T-helper 2 cell treated with Interferon-gamma antibody and Interleukin-4, amounts not matched to agents 100 ng/mL and 5 ng/mL, for 36 hours (primary cell): ENCODE data around the gene SUMO2. TPM values are rescaled to one million over a fixed set of nuclear protein-coding genes. Genes with fewer than 3 reads are reported as not detected.
"Not testable (repeated sequence)": the region's sequence is repeated elsewhere in the genome, so short reads cannot be mapped to it uniquely, and the experiment has no call there.

Experiments
- intact Hi-C: fragments of 100-400 bp; cut with micrococcal nuclease; formaldehyde crosslinking; loops from one replicate; pipeline ENCODE4 v1.15.1; 2023
- total RNA-seq: library from RNA; stranded (reverse); gene quantifications from 2 replicates; pipeline ENCODE4 v1.2.3, GENCODE V29; 2022

SUMO2 gene
- total RNA-seq, 1 donor from 2014 or later = 545 TPM

- intact Hi-C loops = loop anchor here (1.0 to 5.0 kb wide), 4 partner anchors 21 to 137 kb away; partner anchors contain the start of genes ATP5PD, JPT1, KCTD2 and MIF4GD
Measured at GRCh38 chr17:75183999-75184884, 1.5 kb upstream of the SUMO2 start.

DNA sequence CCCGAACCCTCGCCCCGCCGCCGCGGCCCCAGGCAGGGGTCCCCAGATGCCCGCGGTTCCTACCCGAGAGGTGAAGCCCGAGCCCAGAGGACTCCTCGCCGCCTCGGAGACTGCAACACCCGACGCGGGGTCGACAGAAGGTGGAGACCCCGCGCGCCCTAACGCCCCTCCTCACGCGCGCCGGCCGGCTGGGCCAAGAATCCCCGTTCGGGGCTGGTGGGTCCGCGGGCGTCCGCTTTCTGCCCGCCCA, 515 bp downstream of the SUMO2 start:
- intact Hi-C loops = loop anchor here (5.0 kb wide), 2 partner anchors 90 to 135 kb away; partner anchors contain the start of genes ATP5PD, KCTD2 and MIF4GD

GRCh38 chr17:75181608-75182318, 996 bp downstream of the SUMO2 start:
- intact Hi-C loops = loop anchor here (5.0 kb wide), 2 partner anchors 91 to 134 kb away; partner anchors contain the start of genes ATP5PD, KCTD2 and MIF4GD

DNA sequence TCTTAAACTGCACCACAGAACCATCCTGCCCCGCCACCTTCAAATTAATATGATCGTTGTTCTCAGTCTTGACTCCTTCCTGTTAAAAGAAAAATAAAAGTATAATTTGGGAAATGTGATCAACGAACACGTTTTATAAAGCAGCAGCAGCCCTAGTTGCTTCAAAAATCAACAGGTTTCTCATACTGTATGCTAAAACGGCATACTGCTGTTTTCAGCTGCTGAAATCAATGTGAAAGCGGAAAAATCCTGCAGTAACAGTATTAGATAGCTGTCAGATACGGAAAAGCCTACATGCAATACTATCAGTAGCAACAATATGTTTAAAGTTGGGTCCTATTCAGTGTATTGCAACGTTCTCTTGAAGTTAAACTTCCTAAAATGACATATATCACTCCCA, 1.6 kb downstream of the SUMO2 start:
- intact Hi-C loops = loop anchor here (5.0 kb wide), 2 partner anchors 91 to 134 kb away; partner anchors contain the start of genes ATP5PD, KCTD2 and MIF4GD

GRCh38 chr17:75178453-75178852, 4.3 kb downstream of the SUMO2 start:
- intact Hi-C loops = no loop called here

DNA sequence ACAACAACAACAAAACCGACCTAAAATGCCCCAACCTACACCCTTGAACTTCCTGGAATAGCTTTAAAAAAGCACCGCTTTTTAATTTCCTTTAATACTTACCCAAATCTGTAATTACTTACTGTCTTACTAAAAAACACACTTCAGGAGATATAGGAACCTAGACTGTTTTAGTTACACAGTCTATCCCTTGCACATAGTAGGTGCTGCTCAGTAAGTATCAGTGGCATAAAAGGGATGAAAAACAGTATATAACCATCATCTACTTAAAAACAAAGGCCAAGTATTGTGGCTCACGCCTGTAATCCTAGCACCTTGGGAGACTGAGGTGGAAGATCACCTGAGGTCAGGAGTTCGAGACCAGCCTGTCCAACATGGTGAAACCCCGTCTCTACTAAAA, 6.1 kb downstream of the SUMO2 start:
- intact Hi-C loops = no loop called here

- intact Hi-C loops = no loop called here
Measured at GRCh38 chr17:75174996-75175395, 7.8 kb downstream of the SUMO2 start.

- intact Hi-C loops = no loop called here
Measured at GRCh38 chr17:75173526-75173925, 9.2 kb downstream of the SUMO2 start.

- intact Hi-C loops = no loop called here
Measured at GRCh38 chr17:75168998-75169397, 13.8 kb downstream of the SUMO2 start.

DNA sequence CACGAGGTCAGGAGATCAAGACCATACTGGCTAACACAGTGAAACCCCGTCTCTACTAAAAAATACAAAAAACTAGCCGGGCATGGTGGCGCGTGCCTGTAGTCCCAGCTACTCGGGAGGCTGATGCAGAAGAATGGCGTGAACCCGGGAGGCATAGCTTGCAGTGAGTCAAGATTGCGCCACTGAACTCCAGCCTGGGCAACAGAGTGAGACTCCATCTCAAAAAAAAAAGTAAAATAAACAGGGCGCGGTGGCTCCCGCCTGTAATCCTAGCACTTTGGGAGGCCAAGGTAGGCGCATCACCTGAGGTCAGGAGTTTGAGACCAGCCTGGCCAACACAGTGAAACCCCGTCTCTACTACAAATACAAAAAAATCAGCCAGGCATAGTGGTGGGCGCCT, 18.2 kb downstream of the SUMO2 start:
- intact Hi-C loops = not testable (repeated sequence)

GRCh38 chr17:75163074-75163473, 19.7 kb downstream of the SUMO2 start:
- intact Hi-C loops = no loop called here

DNA sequence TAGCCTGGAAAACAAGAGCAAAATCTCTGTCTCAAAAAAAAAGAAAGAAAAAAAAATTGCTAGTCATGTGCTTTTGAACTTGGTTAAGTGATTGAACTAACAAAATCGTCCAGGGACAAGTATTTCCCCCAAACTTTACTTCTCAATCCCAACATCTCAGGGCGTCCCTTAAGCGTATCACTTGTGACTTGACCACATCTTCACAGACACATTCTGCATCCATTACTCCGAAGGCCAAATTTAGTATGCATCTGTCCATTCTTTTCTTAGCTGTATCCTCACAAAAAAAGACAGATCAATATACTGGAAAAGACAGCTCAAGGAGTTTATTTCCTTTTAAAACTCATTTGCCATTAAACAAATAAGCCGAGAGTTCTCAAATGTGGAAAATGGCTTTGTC, 22.5 kb downstream of the SUMO2 start:
- intact Hi-C loops = no loop called here

DNA sequence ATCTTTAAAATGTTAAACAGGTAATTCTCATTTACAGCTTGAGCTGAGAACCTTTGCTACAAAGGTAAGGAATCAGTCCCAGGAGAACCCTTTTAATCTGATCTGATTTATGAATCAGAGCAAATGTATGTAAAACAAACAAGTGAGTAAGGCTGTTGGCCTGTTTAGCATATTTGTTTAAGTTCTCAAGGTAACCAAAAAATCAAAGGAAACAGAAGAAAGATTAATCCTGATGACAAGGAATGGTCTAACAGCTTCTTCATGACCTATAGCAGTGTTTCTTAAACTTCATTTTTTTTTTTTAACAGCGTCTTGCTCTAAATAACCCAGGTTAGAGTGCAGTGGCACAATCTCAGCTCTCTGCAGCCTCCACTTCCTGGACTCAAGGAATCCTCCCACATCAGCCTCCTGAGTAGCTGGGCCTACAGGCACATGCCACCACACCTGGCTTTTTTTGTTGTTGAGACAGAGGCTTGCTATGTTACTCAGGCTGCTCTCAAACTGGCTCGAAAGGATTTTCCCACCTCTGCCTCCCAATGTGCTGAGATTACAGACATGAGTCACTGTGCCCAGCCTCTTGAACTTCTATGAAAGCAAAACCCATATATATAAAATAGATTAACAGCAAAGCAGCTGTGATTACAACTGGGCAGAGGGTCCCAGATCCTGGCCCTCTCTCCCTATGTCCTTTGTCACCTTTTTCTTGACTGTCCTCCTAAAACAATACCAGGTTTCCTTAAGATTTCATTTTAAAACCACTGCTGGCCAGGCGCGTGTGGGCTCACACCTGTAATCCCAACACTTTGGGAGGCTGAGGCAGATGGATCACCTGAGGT, 23.3 kb downstream of the SUMO2 start:
- intact Hi-C loops = no loop called here

GRCh38 chr17:75158480-75158879, 24.3 kb downstream of the SUMO2 start:
- intact Hi-C loops = not testable (repeated sequence)

DNA sequence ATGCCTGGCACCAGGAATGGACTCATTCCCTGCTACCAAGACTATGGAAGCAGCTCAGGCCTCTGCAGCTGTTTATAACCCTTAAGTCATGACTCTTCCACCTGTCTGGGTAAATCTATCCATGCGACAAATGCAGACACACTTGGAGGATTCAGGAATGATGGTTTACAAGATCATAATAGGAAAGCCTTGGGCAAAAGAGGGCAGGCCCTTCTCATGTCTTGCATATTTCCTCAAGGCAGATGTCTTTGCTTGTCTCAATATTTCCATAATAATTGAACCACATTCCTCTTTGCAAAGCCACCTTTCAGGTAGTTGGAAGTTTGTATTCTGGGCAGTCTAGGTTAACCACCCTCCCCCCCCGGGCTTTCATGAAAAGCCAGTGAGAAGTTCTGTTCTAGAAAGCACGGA, 27.6 kb downstream of the SUMO2 start:
- intact Hi-C loops = loop anchor here (2.0 kb wide), 2 partner anchors 16 to 24 kb away; partner anchors contain the start of gene NT5C

GRCh38 chr17:75154195-75155106, 28.3 kb downstream of the SUMO2 start, which contains the start of gene JPT1:
JPT1 (minus strand) TSS chr17:75154512; CDS start chr17:75154397, 115 bp downstream.
- intact Hi-C loops = loop anchor here (1.0 to 5.0 kb wide), 6 partner anchors 16 to 687 kb away; partner anchors contain the start of genes CD300A, NT5C and NUP85

DNA sequence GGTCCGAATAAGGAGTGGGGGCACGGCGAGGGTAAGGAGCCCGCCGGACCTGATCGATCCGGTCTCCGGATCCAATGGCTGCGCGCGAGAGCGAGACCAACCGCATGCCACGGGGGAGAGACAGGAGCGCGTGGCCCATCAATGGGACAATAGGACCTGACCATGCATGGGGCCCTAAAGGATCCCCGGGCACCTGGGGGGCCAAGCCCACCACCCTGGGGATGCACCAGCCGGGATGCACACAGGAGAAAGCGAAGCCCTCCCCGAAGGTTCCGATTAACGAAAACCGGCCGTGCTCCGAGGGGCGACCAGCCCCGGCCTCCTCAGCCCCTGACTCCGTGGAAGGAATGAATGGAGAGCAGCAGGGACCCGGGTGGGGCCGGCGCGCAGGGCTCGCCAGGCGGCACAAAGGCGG, 29.0 kb downstream of the SUMO2 start:
- intact Hi-C loops = loop anchor here (1.0 to 5.0 kb wide), 6 partner anchors 17 to 686 kb away; partner anchors contain the start of genes CD300A, NT5C and NUP85

- intact Hi-C loops = loop anchor here (5.0 kb wide), 2 partner anchors 41 to 686 kb away; partner anchors contain the start of gene CD300A
Measured at GRCh38 chr17:75152922-75153779, 29.6 kb downstream of the SUMO2 start.

GRCh38 chr17:75152523-75152921, 30.2 kb downstream of the SUMO2 start:
- intact Hi-C loops = loop anchor here (5.0 kb wide), 2 partner anchors 40 to 685 kb away; partner anchors contain the start of gene CD300A
